Activated naive CD4-positive, alpha-beta T cell treated with anti-CD3 and anti-CD28 coated beads, Interleukin-2, amount 50 U/mL, for 72 hours (primary cell): Measurements from ENCODE around the gene SNF8. TPM values are rescaled to one million over a fixed set of nuclear protein-coding genes. Genes with fewer than 3 reads are reported as not detected.

Source experiments
- ATAC-seq, 2 donors: fragments of 150-1000 bp; cut with Tn5 transposase; 2 replicates each; pipeline ENCODE4 v1.10.0; 2021; ENCODE audit warnings: mild to moderate bottlenecking in 2 of 2, moderate library complexity in 2 of 2
- DNase-seq, 2 donors: peaks; one replicate each; pipeline ENCODE4 v3.0.0; 2021 to 2022; ENCODE audit warnings: low spot score in 2 of 2
- H3K27ac Mint-ChIP-seq, 2 donors: one replicate each; pipeline ENCODE4 v1.8.0; 2022; ENCODE audit warnings: mild to moderate bottlenecking in 2 of 2, mixed read lengths in 2 of 2
- H3K36me3 Mint-ChIP-seq, 2 donors: one replicate each; pipeline ENCODE4 v1.8.0; 2022; ENCODE audit warnings: mixed read lengths in 2 of 2
- H3K9me3 Mint-ChIP-seq, 2 donors: one replicate each; pipeline ENCODE4 v1.8.0; 2022; ENCODE audit warnings: mixed read lengths in 2 of 2
- total RNA-seq, 2 donors: library from RNA; stranded (reverse); gene quantifications; one replicate each; pipeline ENCODE4 v1.2.3, GENCODE V29; 2022

Gene SNF8
- total RNA-seq, 2 donors from 2014 or later, result 104 to 107 TPM

DNA sequence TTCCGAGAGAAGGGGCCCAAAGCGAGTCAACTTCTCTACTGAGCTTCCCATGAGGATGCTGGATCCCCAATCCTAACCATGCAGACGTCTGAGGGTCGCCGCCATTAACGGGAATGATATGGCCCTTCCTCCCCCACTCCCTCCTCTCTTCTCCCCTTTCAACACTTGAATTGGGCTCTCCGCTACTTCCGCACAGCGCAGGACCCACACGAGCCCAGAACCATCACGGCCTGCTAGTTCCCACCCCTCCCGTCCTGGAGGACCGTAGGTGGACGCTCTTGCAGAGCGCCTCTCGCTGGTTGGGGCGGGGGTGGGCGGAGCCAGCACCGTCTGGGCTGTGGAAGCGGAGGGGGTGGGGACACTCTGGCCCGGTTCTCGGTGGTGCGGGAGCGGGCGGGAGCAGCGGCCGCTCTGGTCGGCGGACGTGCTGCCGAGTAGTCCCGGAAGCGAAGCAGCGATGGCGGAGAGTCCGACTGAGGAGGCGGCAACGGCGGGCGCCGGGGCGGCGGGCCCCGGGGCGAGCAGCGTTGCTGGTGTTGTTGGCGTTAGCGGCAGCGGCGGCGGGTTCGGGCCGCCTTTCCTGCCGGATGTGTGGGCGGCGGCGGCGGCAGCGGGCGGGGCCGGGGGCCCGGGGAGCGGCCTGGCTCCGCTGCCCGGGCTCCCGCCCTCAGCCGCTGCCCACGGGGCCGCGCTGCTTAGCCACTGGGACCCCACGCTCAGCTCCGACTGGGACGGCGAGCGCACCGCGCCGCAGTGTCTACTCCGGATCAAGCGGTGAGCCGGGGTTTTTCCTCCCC, 36.4 kb downstream of the SNF8 start, which contains the start of gene UBE2Z:
TSS of gene UBE2Z (plus strand) at position 361 of the 797 bp plus-strand sequence. CDS start at position 458, 97 bp downstream.
- H3K36me3 Mint-ChIP-seq, result peaks cover 30 to 37% of the 10 kb centered on the region in 2 donors
- peak within 1 kb of the TSS; percentile 96 to 99 for H3K27ac Mint-ChIP-seq
- DNase-seq (peak; percentile 78 to 85), ATAC-seq (peak; percentile 84 to 90)
- no peaks in the 10 kb centered on the region for H3K9me3 Mint-ChIP-seq

DNA sequence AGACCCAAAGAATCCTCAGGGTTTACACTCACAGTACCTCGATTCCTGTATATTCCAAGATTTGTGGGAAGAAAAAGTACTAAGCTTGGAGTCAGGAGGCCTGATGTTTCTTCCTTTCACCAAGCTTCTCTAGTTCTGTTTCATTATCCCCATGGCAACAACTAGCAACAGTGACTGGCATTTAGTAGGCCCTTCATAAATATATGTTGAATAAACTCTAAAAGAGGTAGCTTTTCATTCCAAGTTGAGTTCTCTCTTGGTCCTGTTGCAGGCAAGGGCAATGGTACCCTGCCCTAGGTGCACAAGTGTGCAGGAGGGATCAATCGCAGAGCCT, 37.0 kb downstream of the SNF8 start:
- Mint-ChIP-seq H3K36me3 (peaks cover 25 to 31% of the 10 kb centered on the region in 2 donors), H3K9me3 (no peaks in the 10 kb centered on the region), H3K27ac (peak overlapping the region; percentile 96 to 99)
- ATAC-seq (peak in 1 of 2 donors; percentile 11), DNase-seq (no peak)

DNA sequence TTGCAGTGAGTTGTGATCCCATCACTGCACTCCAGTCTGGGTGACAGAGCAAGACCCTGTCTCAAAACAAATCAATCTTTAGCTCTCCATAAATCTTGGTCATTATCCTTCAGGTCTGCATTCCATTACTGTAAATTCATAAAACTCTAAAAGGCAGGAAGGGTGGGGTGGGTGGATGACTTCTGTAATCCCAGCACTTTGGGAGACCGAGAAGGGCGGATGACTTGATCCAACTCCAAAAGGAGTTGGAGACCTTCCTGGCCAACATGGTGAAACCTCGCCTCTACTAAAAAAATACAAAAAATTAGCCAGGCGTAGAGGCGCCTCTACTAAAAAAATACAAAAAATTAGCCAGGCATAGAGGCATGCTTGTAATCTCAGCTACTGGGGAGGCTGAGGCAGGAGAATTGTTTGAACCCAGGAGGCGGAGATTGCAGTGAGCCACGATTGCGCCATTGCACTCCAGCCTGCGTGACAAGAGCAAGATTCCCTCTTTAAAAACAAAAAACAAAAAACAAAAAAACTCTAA, 38.6 kb downstream of the SNF8 start:
- Mint-ChIP-seq H3K27ac (no peak overlapping the region), H3K36me3 (peaks cover 15 to 21% of the 10 kb centered on the region in 2 donors), H3K9me3 (no peaks in the 10 kb centered on the region)
- DNase-seq, result no peak
- no peak for ATAC-seq

DNA sequence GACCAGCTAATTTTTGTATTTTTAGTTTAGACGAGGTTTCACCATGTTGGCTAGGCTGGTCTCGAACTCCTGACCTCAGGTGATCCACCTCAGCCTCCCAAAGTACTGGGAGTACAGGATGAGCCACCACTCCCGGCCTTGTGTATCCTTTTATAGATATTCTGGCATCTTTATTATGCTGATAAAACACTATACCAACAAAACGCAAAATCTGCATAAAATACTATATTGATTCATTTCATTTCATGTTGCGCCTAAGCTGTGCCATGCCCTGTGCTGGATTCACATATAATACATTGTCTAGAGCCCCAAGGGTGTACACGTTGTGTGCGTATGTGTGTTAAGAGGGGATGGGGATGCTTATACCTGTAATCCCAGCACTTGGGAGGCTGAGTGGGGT, 40.2 kb downstream of the SNF8 start:
- no peak for ATAC-seq
- Mint-ChIP-seq H3K9me3 (no peaks in the 10 kb centered on the region), H3K36me3 (peaks cover 0 to 6% of the 10 kb centered on the region in 2 donors), H3K27ac (no peak overlapping the region)
- DNase-seq, result no peak

DNA sequence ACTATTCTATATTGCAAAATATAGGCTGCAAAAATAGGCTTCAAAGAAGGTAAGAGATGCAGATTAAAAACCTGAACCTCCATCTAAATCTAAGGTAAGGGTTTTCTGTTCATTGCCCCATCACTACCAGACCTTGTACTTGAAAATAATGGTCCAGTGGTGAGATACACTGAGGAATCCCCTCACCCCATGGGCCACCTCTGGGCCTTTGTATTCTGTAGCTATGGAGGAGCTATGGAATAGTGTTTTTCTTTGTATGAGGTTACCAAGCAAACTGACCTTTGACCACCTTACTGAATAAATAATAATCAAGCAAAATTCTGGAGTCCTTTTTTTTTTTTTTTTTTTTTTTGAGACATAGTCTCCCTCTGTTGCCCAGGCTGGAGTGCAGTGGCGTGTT, 41.2 kb downstream of the SNF8 start:
- no peak for ATAC-seq
- Mint-ChIP-seq H3K36me3 (peaks cover 0 to under 1% of the 10 kb centered on the region in 2 donors), H3K27ac (no peak overlapping the region), H3K9me3 (no peaks in the 10 kb centered on the region)
- no peak for DNase-seq

DNA sequence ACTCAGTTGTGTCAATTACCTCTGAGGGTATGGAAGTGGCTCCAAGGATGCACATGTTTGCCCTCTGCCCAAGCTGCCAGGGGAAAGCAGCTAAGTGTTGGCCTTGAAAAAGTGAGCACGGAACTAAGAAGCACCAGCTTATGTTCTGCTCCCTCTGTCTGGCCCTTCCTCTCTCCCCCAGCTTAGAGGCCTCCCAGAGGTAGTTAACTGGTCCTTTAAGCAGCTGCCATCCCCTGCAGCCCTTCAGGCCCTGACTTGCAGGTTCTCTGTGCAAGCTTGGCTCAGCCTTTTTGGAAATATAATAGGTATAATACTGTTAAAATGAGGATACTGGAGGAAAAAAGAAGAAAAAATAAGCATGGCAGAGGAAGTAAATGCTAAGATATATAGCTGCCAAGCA, 43.4 kb downstream of the SNF8 start:
- no peaks in the 10 kb centered on the region for H3K9me3 Mint-ChIP-seq
- H3K27ac Mint-ChIP-seq, result no peak overlapping the region
- ATAC-seq (no peak), DNase-seq (no peak)
- H3K36me3 Mint-ChIP-seq, result peaks cover 5 to 14% of the 10 kb centered on the region in 2 donors

DNA sequence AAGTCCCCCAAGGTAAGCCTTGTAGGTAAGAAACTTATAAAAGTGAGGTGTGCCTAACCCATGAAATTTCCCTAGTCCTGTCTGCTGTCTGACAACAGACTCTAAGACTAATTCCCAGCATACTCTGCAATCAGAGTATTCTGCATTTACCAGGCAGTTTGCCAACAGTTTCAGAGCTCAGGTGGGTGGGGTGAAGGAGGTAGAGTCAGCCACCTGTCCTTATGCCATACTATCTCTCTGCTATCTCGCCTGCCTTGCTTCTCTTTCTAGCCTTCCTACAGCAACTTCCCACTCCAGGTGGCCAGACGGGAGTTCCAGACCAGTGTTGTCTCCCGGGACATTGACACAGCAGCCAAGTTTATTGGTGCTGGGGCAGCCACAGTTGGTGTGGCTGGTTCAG, 49.8 kb downstream of the SNF8 start:
- DNase-seq (no peak), ATAC-seq (no peak)
- Mint-ChIP-seq H3K9me3 (no peaks in the 10 kb centered on the region), H3K27ac (no peak overlapping the region), H3K36me3 (peaks cover 28 to 31% of the 10 kb centered on the region in 2 donors)

DNA sequence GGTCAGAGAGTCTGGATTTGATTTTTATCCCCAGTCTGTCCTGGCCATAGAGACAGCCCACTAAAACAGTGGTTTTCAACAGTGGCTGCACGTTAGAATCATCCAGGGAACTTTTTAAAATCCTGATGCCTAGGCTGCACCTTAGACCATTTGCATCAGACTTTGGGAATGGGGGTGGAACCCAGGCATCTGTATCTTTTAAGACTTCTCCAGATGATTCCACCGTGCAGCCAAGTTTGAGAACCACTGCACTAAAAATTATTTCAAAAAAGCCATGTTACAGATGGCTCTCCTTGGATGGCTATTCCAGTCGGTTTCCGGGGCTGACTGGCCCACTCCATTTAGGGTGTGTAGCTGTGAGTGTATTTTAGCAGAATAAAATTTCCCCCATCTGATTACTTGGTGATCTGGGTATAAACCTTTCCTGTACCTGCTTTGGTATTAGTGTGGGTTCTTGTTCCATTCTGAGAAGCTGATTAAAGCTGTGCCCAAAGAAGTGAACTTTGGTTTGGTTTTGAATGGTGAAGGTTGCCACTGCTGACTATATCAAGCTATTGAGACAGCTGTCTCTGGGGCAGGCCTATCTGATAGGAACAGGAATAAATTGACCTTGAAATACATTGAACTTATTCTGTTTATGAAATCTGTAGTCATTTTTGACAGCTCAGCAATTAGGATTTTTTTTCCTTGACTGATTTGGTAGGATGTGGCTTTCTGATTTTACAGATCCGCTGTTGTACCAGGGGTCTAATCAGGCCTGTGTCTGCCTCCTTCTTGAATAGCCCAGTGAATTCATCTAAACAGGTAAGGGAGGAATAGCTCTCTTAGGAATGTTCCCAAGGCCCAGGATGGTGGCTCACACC, 50.8 kb downstream of the SNF8 start:
- DNase-seq, result no peak
- Mint-ChIP-seq H3K36me3 (peaks cover 28 to 31% of the 10 kb centered on the region in 2 donors), H3K9me3 (no peaks in the 10 kb centered on the region), H3K27ac (peak overlapping the region in 1 of 2 donors; percentile 94)
- no peak for ATAC-seq

DNA sequence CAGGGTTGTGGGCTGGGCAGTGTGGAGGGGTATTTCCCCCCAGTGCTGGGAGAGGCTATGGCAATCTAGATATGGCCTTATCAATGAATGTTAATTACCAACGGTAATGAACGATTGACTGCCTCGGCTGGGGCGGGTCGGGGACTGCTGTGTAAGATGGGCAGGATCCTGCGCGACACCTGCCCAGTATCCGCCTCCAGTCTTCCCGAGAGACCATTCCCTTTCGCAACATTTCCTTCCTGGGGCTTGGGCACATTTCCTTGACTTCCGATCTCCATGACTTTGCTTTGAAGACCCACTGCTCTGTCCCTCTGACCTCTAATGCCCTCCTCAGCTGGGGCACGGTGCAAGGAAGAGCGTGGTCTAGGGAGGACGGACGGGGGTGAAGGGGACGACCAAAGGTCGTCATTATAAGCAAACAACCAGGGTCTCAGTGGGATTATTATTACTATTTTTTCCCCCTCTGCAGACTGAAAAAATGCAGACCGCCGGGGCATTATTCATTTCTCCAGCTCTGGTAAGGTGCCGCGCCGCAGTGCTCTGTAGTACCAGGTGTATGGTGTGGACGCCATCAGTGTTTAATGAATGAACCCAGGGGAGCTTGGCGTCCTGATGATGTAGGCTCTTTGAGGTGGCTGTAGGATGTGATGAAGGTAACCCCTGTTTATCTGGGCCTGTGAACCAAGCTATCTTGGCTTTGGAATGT, 51.5 kb downstream of the SNF8 start:
- DNase-seq (no peak), ATAC-seq (no peak)
- peak overlapping the region; percentile 94 to 99 for H3K27ac Mint-ChIP-seq
- H3K36me3 Mint-ChIP-seq, result peaks cover 27 to 28% of the 10 kb centered on the region in 2 donors
- H3K9me3 Mint-ChIP-seq, result no peaks in the 10 kb centered on the region

DNA sequence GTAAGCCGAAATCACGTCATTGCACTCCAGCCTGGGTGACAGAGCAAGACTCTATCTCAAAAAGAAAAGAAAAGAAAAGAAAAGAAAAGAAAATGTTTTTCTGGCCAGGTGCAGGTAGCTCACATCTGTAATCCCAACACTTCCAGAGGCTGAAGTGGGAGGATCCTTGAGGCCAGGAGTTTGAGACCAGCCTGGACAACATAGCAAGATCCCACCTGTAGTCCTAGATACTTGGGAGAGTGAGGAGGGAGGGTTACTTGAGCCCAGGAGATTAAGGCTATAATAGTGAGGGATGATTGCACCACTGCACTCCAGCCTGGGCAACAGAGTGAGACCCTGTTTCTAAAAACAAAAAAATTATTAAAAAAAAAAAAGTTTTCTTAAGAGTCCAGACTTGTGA, 54.6 kb downstream of the SNF8 start:
- ATAC-seq (no peak), DNase-seq (no peak)
- Mint-ChIP-seq H3K9me3 (no peaks in the 10 kb centered on the region), H3K36me3 (peaks cover 8 to 17% of the 10 kb centered on the region in 2 donors), H3K27ac (no peak overlapping the region)

DNA sequence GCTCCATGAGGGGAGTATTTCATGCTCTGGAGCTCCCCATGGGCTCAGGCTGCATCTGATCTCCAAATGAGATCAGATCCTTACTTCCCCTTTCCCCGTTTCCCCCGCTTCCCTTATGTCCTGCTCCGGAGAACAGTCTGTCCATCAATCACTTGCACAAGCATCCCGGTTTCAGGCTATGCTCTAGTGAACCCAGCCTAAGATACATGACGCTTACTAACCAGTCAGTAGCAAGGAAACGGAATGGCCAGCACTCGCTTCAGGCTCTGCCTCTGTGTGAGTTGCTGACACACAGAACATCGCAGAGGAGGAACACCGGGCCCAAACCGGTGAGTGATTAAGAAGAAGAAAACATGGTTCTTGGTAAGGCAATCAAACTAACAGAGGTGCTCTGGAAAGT, 61.5 kb downstream of the SNF8 start:
- H3K9me3 Mint-ChIP-seq, result no peaks in the 10 kb centered on the region
- no peak overlapping the region for H3K27ac Mint-ChIP-seq
- ATAC-seq (no peak), DNase-seq (no peak)
- H3K36me3 Mint-ChIP-seq, result no peaks in the 10 kb centered on the region

DNA sequence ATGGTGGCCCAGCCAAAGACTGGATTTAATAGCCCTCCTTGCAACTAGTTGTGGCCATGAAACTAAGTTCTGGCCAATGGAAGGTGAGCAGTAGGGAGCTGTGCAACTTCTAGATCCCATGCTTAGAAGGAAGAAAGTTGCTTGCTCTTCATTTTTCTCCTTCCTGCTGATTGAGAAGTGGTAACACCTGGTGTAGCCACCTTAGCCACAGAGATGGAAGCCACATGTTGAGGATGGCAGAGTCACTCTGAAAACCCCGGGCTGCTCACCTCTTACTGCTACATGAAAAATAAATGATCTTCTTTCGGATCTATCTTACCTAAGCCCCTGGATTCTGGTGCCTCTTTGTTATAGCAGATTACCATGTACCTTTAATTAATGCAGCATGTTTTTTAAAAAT, 62.4 kb downstream of the SNF8 start:
- Mint-ChIP-seq H3K27ac (no peak overlapping the region), H3K9me3 (no peaks in the 10 kb centered on the region), H3K36me3 (no peaks in the 10 kb centered on the region)
- DNase-seq, result no peak
- no peak for ATAC-seq

Other genes starting within 250 kb of the SNF8 start
- gene PRAC1, start 222.3 kb downstream of the SNF8 start, total RNA-seq, result not detected
- gene PRAC2, start 221.7 kb downstream of the SNF8 start, total RNA-seq, result not detected
- gene HOXB13, start 216.1 kb downstream of the SNF8 start, total RNA-seq, result not detected
- not detected for gene TTLL6, start 127.6 kb downstream of the SNF8 start, total RNA-seq
- gene CALCOCO2, start 113.8 kb downstream of the SNF8 start, total RNA-seq, result 100 to 1,000 TPM in 1 of 2 donors, 10 to 100 TPM in 1; 63.6 to 123 TPM
- 100 to 1,000 TPM; 128 to 137 TPM for gene ATP5MC1, start 52.1 kb downstream of the SNF8 start, total RNA-seq
- gene UBE2Z, start 36.4 kb downstream of the SNF8 start, total RNA-seq, result 100 to 1,000 TPM in 1 of 2 donors, 10 to 100 TPM in 1; 81.0 to 103 TPM
- gene GIP, start 23.8 kb upstream of the SNF8 start, total RNA-seq, result not detected
- gene IGF2BP1, start 52.5 kb upstream of the SNF8 start, total RNA-seq, result under 1 TPM in 1 of 2 donors, not detected in 1; 0.49 TPM
- under 1 TPM in 1 of 2 donors, not detected in 1; 0.02 TPM for gene B4GALNT2, start 187.9 kb upstream of the SNF8 start, total RNA-seq